Activated CD8-positive, alpha-beta memory T cell treated with anti-CD3 and anti-CD28 coated beads for 36 hours (primary cell): ENCODE data around the gene CENPX. TPM values are rescaled to one million over a fixed set of nuclear protein-coding genes. Genes with fewer than 3 reads are reported as not detected.

ENCODE experiments used
- CTCF ChIA-PET: fragments of 350-600 bp; sonication (Branson Sonifier 250); formaldehyde crosslinking; loops from one replicate; lab custom pipeline; 2021; ENCODE audit warnings: antibody characterized with exemption; lab: Charles Lee
- POLR2A ChIA-PET: fragments of 350-600 bp; sonication (Branson Sonifier 250); formaldehyde crosslinking; loops from one replicate; lab custom pipeline; 2021; ENCODE audit warnings: antibody characterized with exemption; lab: Charles Lee
- total RNA-seq, 2 experiments: library from RNA; stranded (reverse); gene quantifications; one replicate each; pipeline ENCODE4 v1.2.3, GENCODE V29; 2021

Gene CENPX
- total RNA-seq, 2 experiments from 2014 or later: 154 to 158 TPM

DNA sequence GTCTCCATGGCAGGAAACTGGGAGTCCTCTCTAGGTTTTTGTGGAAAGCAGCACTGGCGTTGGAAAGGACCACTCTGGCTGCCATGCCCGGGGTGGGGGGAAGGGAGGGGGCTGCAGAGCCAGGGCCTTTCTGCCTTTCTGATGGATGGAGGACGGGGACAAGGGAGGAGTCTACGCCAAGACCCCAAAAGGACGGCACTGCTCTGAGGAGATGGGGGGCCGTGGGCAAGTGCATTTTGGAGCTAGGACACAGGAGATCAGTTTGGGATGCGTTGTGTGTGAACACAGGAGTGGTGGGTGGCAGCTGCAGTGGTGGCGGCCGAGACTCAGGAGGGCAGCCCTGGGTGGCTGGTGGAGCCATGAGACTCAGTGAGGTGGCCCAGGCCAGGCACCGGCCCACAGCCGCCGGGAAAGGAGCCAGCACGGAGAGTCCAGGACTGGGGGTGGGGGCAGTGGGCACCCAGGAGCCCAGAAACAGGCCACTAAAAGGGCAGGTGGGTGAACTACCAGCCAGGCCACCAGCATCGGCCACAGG, 2.0 kb downstream of the CENPX start:
- CTCF ChIA-PET: interaction anchor here (0.9 to 4.2 kb wide), 20 partner anchors 9 to 137 kb away, joined by 3 to 66 read pairs (median 4); partner anchors contain the start of genes DCXR, GPS1 and NOTUM
- POLR2A ChIA-PET: interaction anchor here (0.7 to 1.0 kb wide), 2 partner anchors 61 to 153 kb away, joined by 3 to 5 read pairs; no protein-coding TSS in a partner anchor

DNA sequence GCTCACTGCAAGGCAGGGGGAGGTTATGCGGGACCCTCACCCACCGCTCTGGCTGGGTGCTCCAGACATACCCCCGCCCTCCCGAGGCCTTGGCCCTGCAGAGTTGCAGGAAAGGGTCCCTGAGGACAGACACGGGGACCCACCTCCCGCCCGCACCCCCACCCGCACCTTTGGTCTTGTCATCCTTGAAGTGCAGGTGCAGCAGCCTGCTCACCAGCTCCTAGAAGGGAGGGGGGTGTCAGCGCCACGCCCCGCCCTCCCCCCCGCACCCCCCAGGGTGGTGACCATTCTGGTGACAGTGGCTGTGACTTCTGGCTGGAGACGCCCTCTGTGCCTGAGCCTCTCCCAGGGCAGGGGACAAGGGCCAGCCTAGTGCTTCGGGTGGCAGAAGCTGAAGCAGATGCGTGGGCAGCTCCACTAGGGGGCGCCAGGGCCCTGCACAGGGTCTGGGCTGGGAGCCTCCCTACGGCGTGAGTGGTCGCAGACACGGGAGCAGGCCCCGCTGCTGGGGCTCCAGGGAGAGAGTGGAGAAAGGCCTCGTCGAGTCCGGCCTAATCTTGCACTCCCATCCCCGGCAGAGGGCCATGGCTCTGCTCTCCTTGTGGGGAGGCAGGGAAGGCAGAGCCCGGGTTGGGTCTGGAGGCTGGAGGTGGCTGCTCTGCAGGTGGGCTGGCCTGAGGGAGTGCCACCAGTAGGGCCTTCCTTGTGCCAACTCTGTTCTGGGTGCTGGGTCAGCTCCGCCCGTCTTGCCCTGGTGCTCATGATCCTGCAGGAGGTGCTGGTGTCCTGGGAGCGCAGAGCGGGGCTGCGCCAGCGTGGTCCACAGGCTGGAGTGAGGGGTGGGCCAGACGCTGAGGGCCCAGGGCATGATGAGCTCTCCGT, 2.7 kb downstream of the CENPX start:
- POLR2A ChIA-PET: interaction anchor here (0.7 to 1.0 kb wide), 2 partner anchors 60 to 152 kb away, joined by 3 to 5 read pairs; no protein-coding TSS in a partner anchor
- CTCF ChIA-PET: interaction anchor here (0.6 to 4.2 kb wide), 17 partner anchors 10 to 138 kb away, joined by 3 to 66 read pairs (median 4); partner anchors contain the start of genes FASN, GPS1 and NOTUM

DNA sequence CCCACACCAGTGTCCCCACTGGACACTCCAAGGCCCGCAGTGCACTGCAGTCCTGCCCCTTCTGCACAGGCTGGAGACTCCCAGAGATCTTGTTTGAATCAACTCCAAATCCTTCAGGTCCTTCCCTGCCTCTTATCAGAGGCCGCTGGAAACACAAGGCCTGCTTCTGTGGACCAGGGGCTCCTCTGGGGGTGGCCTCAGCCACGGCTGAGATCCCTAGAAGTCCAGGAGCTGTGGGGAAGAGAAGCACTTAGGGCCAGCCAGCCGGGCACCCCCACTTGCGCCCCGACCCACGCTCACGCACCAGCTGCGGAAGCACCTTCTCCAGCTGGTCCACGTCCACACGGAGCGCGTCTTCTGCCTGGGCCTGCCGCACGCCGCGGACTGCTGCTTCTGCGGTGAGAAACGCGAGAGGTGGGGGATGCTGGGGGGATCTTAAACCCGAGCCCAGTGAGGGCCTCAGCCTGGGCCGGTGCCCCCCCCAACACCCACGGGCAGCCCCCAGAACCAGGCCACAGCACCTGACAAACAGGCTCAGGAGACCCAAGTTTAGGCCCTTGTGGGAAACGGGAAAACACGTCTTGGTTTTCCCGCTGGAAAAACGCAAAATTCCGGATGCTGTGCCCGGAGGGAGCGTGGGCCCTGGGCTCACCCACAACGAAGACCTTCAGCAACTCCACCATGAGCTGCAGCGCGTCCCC, 3.5 kb downstream of the CENPX start:
- ChIA-PET POLR2A (interaction anchor here (1.0 kb wide), 1 partner anchor 60 kb away, joined by 3 read pairs; no protein-coding TSS in a partner anchor), CTCF (interaction anchor here (0.6 to 4.2 kb wide), 14 partner anchors 9 to 138 kb away, joined by 3 to 66 read pairs (median 6); partner anchors contain the start of genes FASN, GPS1 and NOTUM)

DNA sequence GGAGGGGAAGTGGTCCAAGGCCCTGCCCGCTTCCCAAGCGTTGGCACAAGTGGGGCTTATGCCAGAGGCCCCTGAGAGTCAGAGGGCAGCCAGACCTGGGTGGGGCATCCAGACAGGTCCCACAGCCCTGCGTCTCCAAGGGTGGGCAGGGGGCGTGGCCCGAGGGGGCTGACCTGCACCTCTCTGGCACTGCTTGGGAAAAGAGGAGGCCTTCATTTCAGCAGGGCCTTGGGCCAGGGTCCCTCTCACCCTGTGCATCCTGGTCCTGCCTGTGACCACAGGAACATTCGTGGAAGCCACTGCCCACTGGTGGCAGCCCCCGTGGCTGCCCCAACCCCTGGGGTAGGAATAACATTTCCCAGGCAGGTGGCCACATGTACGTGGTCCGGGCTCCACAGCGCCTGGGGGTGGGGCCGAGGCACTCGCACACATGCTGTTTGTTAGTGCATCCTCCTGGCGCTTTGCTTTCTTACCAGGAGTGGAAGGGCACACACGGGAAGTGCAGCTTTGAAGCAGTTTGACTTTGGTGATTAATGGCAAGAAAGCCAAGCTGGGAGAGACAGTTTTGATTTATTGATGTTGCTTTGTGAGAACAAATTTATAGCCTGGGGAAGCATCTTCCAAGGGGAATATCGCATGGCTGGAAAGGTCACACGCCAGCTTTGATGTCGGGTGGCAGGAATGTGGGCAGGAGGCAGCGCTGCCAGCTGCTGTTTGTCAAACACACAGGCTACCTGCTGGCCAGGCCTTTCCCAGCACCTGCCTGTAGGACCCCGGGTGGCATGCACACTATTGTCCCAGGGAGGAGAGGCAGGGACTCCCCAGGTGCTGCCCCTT, 4.3 kb downstream of the CENPX start:
- POLR2A ChIA-PET: no interaction called here
- CTCF ChIA-PET: interaction anchor here (1.8 kb wide), 2 partner anchors 65 to 139 kb away, joined by 4 to 5 read pairs; no protein-coding TSS in a partner anchor

DNA sequence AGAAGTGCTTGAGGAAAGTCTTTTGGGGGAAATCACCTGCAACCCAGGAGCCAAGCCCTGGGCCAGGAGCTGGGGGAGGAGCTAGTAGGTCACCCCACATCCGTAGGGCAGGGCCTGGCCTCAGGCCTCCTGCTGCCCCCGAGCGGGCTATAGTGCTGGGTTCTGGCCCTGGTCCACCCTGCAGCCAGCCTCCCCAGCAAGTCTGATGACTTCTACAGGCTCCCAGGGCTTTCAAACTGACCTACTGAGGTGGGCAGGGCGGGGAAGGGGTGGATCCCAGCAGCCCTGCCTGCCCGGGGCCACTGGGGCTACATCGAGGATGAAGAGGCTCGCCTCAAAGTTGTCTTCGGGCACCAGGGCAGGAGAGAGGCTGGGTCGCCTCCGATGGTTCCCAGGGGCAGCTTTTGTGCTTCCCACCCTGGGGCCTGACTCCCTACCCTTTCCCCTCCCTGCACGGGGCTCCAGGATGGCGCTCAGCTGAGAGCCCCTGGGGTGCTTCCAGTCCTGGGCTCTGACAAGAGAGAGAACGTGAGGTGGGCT, 5.0 kb downstream of the CENPX start:
- CTCF ChIA-PET: interaction anchor here (1.6 to 2.9 kb wide), 2 partner anchors 58 to 137 kb away, joined by 4 to 10 read pairs; no protein-coding TSS in a partner anchor
- POLR2A ChIA-PET: no interaction called here

DNA sequence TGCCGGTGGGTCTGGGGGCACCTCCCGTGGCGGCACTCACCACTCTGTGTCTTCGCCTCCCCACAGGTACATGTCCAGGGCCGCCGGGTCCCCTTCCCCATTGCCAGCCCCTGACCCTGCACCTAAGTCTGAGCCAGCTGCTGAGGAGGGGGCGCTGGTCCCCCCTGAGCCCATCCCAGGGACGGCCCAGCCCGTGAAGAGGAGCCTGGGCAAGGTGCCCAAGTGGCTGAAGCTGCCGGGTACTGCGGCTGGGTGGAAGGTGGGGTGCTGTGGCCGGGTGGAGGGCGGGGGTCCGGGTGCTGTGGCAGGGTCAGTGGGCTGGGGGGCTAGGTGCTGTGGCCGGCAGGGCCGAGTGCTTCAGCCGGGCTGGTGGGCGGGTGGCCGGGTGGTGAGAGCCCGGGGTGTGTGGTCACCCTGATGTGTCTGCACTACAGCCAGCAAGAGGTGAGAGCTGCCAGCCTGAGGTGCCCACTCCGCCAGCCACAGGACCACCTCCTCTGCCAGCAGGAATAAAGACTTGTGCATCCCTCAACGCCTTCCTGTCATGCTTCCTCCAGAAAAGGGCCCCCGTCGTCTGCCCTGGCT, 5.7 kb downstream of the CENPX start:
- POLR2A ChIA-PET: interaction anchor here (1.5 kb wide), 1 partner anchor 19 kb away, joined by 3 read pairs; no protein-coding TSS in a partner anchor
- CTCF ChIA-PET: interaction anchor here (0.6 to 2.9 kb wide), 3 partner anchors 57 to 137 kb away, joined by 4 to 10 read pairs (median 6); no protein-coding TSS in a partner anchor

DNA sequence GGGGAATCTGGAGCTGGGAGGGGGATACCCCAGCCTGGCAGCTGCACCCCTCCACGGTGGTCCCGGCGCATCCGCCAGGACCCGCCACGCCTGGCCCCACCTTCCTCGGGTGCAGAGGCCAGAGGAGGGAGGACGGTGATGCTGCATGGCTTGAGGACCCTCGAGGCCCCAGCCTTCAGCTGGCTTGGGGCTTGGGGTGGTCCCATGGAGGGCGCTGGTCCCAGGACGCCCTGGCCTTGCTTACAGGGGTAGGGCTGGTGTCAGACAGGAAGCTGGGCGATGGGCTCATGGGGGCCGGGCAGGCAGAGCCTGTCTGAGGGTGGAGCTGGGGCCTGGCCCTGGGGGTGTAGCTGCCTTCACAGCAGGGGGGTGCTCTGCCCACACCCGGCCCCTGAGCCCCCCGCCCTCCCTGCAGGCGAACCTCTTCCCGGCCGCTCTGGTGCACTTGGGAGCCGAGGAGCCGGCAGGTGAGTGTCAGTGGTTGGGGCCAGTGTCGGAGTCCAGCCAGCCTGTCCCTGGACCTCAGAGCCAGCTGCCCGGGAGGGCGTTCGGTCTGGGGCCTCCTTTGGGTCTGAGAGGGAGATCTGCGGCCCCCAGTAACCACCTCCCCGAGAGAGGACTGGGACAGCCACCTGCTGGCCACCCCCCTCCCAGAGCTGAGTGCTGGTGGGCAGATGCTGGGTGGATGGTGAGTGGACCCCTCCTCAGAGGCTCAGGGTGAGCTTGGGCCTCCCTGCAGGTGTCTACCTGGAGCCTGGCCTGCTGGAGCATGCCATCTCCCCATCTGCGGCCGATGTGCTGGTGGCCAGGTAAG, 6.4 kb downstream of the CENPX start:
- POLR2A ChIA-PET: interaction anchor here (1.5 kb wide), 1 partner anchor 20 kb away, joined by 3 read pairs; no protein-coding TSS in a partner anchor
- CTCF ChIA-PET: interaction anchor here (1.6 to 2.9 kb wide), 2 partner anchors 57 to 138 kb away, joined by 4 to 10 read pairs; no protein-coding TSS in a partner anchor

DNA sequence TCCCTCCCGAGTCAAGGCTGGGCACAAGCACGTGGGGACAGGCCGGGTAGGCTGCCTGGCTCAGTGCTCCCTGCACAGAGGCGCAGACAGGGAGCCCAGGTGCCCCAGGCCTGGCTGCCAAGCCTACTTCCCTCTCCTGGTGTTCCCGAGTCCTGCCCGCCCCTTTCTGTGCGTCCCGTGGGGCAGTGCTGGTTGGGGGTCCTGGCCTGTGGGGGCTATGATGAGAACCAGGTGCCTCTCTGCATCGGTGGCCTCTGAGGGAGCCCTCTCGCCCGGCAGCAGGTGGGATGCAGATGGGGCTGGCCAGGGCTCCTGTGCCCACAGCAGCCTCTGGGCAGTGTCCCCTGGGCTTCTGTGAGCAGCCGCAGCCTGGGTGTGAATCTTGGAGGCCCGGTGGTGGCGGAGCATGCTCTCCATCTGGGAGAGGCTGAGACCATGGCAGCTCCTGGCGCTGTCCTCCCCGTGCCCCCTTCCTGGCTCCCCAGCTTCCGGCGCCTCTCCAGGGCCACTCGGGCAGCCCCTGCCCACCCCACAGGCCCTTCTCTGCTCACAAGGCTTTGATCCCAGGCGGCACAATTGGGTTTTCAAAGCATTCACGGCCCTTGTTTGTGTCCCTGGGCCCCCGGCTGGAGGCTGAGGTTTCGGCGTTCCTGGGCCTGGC, 7.2 kb downstream of the CENPX start:
- ChIA-PET POLR2A (interaction anchor here (1.5 kb wide), 1 partner anchor 21 kb away, joined by 3 read pairs; no protein-coding TSS in a partner anchor), CTCF (interaction anchor here (2.9 kb wide), 1 partner anchor 56 kb away, joined by 10 read pairs; no protein-coding TSS in a partner anchor)

DNA sequence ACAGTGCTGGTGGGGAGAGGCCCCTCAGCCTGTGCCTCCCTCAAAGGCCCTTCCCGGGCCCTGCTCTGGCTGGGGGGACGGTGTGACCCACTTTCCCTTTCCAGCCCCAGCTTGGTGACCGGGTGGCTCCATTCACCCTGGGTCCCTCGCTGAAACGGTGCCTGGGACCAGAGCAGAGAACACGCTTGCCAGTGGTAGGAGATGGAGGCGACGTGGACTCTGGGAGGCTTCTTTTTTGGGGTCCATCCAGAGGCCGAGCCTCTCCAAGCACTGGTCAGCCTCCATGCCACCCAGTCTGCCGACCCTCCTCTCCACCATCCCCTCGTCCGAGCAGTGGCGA, 7.7 kb downstream of the CENPX start:
- ChIA-PET CTCF (interaction anchor here (2.9 kb wide), 1 partner anchor 55 kb away, joined by 10 read pairs; no protein-coding TSS in a partner anchor), POLR2A (no interaction called here)

DNA sequence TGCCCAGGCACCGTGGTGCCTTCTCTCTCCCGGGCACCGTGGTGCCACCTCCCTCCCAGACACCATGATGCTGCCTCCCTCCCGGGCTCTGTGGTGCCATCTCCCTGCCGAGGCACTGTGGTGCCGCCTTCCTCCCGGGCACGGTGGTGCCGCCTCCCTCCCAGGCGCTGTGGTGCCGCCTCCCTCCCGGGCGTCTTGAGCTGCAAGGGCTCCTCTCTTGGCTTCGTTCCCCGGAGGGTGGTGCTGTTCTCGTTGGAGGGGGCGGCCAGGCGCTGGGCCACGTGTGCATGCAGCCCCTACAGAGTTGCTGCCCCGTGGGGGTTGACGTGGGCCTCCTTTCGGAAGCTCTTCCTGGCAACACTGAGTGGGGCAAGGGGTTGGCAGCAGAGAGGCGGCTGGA, 8.2 kb downstream of the CENPX start:
- ChIA-PET POLR2A (no interaction called here), CTCF (interaction anchor here (1.7 kb wide), 1 partner anchor 55 kb away, joined by 4 read pairs; no protein-coding TSS in a partner anchor)

DNA sequence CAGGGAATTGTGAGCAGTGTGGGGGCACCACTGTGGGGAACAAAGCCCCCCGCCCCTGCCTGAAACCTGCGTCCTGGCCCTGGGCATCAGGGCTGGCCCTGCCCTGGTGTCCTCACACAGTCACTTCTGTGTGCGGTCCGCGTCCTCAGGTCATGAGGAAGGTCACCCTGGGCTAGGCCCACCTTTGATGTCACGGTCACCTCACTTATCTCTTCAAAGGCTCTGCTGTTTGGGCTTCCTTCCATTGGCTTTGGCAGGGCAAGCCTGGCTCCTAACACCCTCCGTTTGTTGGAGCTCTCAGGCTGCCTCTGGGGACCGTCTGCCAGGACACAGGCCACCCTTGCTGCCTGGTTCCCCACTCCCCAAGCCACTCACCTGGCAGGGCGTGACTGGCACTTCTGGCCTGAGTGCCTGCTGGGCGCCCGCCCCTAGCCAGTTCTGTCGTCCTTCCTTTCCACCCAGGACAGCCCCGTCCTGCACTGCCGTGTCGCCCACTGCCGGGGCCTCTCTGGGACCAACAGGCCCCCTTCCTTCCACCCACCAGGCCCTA, 8.8 kb downstream of the CENPX start:
- ChIA-PET POLR2A (no interaction called here), CTCF (interaction anchor here (1.7 kb wide), 1 partner anchor 54 kb away, joined by 4 read pairs; no protein-coding TSS in a partner anchor)

DNA sequence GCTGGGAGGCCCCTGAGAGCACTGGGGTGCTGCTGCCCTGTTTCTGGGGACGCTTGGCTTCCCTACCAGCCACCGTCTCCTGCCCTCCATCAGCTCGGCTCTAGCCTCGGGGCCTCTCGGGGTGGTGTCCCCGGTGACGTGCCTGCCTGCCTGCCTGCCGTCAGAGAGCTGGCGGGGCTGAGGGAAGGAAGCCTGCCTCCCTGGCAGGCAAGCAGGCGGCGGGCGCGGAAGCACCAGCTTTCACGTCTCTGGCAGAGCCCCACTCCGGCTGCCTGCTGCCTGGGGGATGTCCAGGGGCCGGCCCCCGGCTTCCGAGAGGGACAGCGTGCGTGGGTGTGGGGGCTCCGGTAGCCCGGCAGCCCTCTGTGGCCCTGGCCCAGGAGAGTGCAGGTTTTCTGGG, 9.3 kb downstream of the CENPX start:
- CTCF ChIA-PET: interaction anchor here (1.7 kb wide), 1 partner anchor 54 kb away, joined by 4 read pairs; no protein-coding TSS in a partner anchor
- POLR2A ChIA-PET: no interaction called here

DNA sequence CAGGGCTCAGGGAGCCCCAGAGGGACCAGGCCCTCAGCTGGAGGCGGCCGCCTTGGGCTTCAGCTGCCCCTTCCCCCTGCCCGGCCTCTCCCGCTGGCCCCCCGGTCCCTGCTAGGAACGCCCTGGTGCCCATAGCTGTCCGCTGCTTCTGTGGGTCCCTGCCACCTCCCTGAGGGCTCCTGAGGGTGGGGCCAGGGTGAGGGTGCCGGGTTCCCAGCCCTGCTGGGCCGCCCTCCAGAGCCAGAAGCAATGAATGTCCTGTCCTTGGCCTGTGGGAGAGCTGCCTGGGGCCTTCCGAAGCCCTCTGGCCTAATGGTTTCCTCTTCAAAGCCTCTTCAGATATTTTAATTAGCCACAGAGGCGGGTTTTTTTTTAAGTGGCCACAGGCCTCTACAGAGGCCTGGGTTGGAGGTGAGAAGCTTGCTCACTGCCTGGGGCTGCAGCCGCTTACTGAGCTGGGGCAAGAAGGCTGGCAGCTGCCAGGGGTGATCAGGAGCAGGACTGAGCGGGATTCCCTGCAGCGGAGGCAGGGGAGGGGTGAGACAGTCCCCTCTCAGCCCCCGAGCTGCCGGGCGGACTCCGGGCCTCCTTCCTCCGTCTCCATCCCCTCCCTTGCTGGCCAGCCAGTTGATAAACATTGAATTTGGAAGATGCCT, 9.9 kb downstream of the CENPX start:
- POLR2A ChIA-PET: no interaction called here

DNA sequence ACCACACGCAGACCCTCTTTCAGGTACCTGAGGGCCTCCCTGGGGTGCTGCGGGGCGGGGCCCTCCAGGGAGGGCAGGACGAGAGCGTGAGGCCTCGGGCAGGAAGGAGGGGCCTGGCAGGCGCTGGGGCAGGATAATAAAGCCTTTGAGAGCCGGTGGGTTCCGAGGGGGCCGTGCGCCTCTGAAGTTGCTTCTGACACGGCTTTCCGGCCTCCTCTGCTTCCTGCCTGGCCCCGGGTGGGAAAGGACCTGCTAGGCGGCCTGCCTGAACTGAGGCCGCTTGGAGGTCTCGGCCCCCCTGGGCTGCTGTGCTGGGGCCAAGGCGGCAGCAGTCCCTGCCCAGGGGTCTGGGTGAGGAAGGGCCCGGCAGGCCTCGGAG, 10.4 kb downstream of the CENPX start:
- POLR2A ChIA-PET: no interaction called here
- CTCF ChIA-PET: no interaction called here

More for the DNA sequence above, 9.9 kb downstream of the CENPX start:
- CTCF ChIA-PET: interaction anchor here (1.7 kb wide), 1 partner anchor 53 kb away, joined by 4 read pairs; no protein-coding TSS in a partner anchor

DNA sequence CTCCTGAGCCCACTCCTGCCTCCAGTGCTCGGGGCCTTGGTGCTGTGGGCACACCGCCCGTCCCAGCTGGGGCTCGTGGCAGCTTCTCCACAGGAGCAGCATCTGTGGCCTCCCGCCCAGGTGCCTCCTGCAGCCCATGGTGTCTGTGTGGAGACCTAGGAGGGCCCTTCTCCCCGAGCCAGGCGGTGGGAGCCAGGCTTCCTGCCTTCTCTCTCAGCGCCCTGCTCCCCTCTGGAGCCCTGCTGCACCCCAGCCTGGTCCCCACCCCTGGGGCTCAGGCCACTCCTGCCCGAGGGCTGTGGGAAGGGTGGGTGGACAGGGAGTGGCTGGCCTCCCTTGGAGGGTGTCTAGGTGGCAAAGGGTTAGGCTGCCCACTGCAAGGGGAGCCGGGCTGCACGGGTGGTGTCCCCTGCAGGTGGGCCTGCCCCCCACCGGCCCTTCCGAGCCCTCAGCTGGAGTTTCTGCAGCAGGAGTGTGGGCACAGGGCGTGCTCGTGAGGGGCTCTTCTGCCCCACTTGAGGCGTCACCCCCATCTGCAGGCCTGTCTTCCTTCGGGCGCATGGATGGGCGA, 11.0 kb downstream of the CENPX start:
- CTCF ChIA-PET: no interaction called here

More for the DNA sequence above, 11.0 kb downstream of the CENPX start:
- POLR2A ChIA-PET: no interaction called here
